ENCODE results near the gene FALEC.
"Not testable (repeated sequence)": the region's sequence is repeated elsewhere in the genome, so short reads cannot be mapped to it uniquely, and the experiment has no call there.

FALEC gene

DNA sequence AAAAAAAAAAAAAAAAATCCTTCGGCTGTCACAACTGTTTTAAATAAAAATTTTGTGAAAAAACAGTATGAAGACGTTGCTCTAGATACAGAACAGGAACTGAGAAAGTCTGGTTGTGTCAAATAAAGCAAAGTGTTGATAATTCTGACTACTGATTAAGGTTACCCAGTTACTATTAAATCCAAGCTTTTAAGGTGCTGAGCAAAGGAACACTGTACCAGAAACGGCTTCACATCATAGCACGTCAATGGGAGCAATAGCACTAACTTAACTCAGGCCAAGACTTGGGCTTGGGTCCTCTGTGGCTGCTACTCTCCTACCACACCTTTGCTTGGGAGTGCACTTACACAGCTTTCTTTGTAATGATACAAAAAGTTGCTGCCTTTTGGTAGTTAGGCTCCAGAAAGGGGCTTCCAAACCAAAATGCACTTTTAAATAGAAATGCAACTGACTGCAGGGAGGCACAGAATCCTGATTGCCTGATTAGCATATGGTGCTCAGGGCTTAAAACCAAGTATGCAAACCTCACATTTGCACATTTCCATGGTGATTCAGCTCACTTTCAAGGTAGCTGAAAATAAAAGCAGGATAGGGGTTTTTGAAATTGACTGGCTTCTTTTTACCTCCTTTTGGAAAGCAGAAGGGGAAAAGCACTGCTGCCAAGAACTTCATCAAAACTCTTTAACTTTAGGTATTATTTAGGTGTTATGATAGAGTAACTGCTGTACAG lies 57.5 kb downstream of the FALEC start:
- no peak for DNase-seq (ENCODE audit: low read depth, low spot score)
- H3K4me3 ChIP-seq (ENCODE audit: insufficient read length, low read depth): no peak overlapping the region
- H3K4me1 ChIP-seq (ENCODE audit: insufficient read depth, insufficient read length): peaks cover 6% of the 10 kb centered on the region
- no peak overlapping the region for H3K9ac ChIP-seq (ENCODE audit: insufficient read length, low read depth)
- TF ChIP-seq YY1 (IDR thresholded peaks at IDR 0.05; ENCODE audit: insufficient read depth, insufficient read length): no peak
- TF ChIP-seq ZNF274 (IDR thresholded peaks at IDR 0.05; ENCODE audit: low read depth, low read length): no peak
- no peak for TF ChIP-seq SUZ12 (IDR thresholded peaks at IDR 0.05; ENCODE audit: extremely low read depth, insufficient read depth, insufficient read length)
- H3K27me3 ChIP-seq (ENCODE audit: insufficient read depth, insufficient read length): no peaks in the 10 kb centered on the region
- H3K36me3 ChIP-seq (ENCODE audit: insufficient read depth, insufficient read length, low read length): peaks cover 60% of the 10 kb centered on the region
- H3K9me3 ChIP-seq (ENCODE audit: insufficient read depth, low read length): no peaks in the 10 kb centered on the region

DNA sequence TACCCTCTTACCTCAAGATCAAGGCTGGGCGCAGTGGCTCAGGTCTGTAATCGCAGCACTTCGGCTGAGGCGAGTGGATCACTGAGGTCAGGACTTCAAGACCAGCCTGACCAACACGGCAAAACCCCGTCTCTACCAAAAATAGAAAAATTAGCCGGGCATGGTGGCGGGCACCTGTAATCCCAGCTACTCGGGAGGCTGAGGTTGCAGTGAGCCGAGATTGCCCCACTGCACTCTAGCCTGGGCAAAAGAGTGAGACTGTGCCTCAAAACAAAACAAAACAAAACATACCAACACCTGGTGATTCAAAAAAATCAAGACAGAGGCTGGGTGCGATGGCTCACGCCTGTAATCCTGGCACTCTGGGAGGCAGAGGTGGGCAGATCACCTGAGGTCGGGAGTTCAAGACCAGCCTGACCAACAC lies 58.1 kb downstream of the FALEC start:
- not testable (repeated sequence) for H3K4me1 ChIP-seq (ENCODE audit: insufficient read depth, insufficient read length); H3K9me3 ChIP-seq (ENCODE audit: insufficient read depth, low read length); H3K27me3 ChIP-seq (ENCODE audit: insufficient read depth, insufficient read length); H3K4me3 ChIP-seq (ENCODE audit: insufficient read length, low read depth); H3K9ac ChIP-seq (ENCODE audit: insufficient read length, low read depth); DNase-seq (ENCODE audit: low read depth, low spot score)
- peaks cover 66% of the 10 kb centered on the region for H3K36me3 ChIP-seq (ENCODE audit: insufficient read depth, insufficient read length, low read length)

DNA sequence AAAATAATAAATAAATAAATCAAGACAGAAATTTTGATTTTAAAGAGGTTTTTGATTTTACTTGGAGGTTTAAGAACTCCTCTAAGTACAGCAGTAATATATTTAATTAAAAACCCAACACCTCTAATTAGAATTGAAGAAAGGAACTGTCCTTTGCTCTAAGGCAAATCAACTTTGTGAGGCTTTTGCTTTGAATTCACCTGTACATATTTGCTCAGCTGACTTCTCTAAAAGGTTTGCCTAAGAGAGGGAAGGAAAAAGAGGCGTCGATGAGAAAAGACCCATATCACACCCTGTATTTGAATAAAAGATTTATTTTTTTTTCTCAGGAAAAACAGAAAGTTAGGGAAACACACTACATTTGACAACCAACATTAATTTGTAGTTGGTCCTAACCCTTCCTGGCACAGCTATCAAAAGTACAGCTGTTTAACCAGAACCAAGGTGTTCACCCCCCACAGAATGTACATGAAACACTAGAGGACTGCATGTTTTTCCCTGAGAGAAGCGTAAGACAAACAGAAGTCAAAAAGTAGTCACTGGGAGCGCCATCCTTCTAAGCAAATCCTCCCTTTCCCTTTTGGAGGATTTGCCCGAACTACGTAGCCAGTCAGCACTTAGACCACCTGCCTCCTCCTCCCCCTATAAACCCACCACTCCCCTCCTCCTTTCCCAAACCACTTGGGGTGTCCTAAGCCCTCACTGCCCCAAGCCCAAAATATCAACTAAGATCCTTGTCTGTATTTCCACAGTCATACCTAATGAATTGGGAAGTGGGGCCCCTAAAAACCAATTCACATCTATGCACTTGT lies 58.9 kb downstream of the FALEC start:
- TF ChIP-seq YY1 (IDR thresholded peaks at IDR 0.05; ENCODE audit: insufficient read depth, insufficient read length): no peak
- TF ChIP-seq SUZ12 (IDR thresholded peaks at IDR 0.05; ENCODE audit: extremely low read depth, insufficient read depth, insufficient read length): no peak
- TF ChIP-seq ZNF274 (IDR thresholded peaks at IDR 0.05; ENCODE audit: low read depth, low read length): no peak
- Histone ChIP-seq H3K36me3 (ENCODE audit: insufficient read depth, insufficient read length, low read length) (peaks cover 70% of the 10 kb centered on the region), H3K27me3 (ENCODE audit: insufficient read depth, insufficient read length) (no peaks in the 10 kb centered on the region), H3K4me3 (ENCODE audit: insufficient read length, low read depth) (peak overlapping the region; percentile 100), H3K9me3 (ENCODE audit: insufficient read depth, low read length) (no peaks in the 10 kb centered on the region), H3K9ac (ENCODE audit: insufficient read length, low read depth) (no peak overlapping the region), H3K4me1 (ENCODE audit: insufficient read depth, insufficient read length) (peaks cover 6% of the 10 kb centered on the region)
- no peak for DNase-seq (ENCODE audit: low read depth, low spot score)

DNA sequence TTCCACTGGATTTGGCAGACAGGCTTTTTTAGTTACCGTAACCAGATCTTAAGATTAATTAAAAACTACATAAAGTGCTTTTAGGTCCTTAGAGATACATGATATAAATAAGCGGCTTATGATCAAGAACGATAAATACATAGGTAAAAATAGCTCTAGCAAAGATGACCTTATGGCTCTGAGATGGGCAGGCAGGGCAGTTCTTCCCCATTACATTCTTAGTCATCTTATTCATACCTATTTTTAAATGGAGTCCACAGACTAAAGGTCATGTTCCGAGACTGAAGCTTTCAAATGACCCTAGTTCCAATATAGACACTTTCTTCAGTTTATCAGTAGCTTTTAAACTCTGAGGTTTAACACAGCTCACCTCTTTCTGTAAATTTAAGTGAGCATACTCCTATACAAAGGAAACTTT lies 59.5 kb downstream of the FALEC start:
- Histone ChIP-seq H3K36me3 (ENCODE audit: insufficient read depth, insufficient read length, low read length) (peaks cover 70% of the 10 kb centered on the region), H3K9ac (ENCODE audit: insufficient read length, low read depth) (no peak overlapping the region), H3K4me1 (ENCODE audit: insufficient read depth, insufficient read length) (peaks cover 5% of the 10 kb centered on the region)

DNA sequence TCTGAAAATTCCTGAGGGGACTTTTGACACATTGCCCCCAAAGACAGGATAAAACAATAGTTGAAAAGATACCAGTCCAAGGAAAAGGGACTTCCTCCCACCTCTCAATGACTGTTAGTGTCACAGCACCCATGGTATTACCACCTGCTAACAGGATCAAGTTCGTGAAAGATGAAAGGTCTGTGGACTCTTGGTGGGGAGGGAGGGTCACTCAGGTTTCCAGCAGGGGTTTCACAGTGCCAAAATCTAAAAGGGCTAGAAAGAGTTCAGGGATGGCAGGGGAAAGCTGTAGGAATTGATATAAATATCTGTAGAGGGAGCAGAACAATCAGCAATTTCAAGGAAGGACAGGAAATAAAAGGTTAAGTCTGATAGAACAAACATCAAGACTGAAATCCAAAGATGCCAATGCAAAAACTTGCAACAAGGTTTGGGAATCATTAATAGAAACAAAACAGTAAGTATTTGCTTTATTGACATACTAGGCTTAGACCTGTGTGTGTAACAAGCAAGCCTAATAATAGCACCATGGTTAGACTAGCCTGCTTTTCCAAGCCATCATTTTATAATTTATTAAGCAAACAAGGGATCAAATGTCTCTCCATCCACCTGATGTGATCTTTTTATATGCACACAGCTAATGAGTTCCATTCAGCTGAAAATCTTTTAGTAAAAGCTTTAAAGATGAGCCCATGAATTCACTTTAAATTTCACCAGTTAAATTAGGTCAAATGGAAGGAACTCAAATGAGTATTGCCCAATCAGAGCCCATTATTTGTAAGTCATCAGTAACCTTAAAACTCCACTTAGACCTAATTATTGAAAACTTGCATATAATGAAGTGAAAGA lies 60.2 kb downstream of the FALEC start:
- no peak for TF ChIP-seq SUZ12 (IDR thresholded peaks at IDR 0.05; ENCODE audit: extremely low read depth, insufficient read depth, insufficient read length)
- no peak for TF ChIP-seq ZNF274 (IDR thresholded peaks at IDR 0.05; ENCODE audit: low read depth, low read length)
- no peak for TF ChIP-seq YY1 (IDR thresholded peaks at IDR 0.05; ENCODE audit: insufficient read depth, insufficient read length)
- no peaks in the 10 kb centered on the region for H3K27me3 ChIP-seq (ENCODE audit: insufficient read depth, insufficient read length)
- H3K36me3 ChIP-seq (ENCODE audit: insufficient read depth, insufficient read length, low read length): peaks cover 70% of the 10 kb centered on the region
- peak overlapping the region; percentile 100 for H3K4me3 ChIP-seq (ENCODE audit: insufficient read length, low read depth)
- no peaks in the 10 kb centered on the region for H3K9me3 ChIP-seq (ENCODE audit: insufficient read depth, low read length)
- H3K4me1 ChIP-seq (ENCODE audit: insufficient read depth, insufficient read length): peaks cover 3% of the 10 kb centered on the region
- H3K9ac ChIP-seq (ENCODE audit: insufficient read length, low read depth): peak overlapping the region; percentile 24
- no peak for DNase-seq (ENCODE audit: low read depth, low spot score)

More for the DNA sequence above, 59.5 kb downstream of the FALEC start:
- TF ChIP-seq YY1 (IDR thresholded peaks at IDR 0.05; ENCODE audit: insufficient read depth, insufficient read length) (no peak), ZNF274 (IDR thresholded peaks at IDR 0.05; ENCODE audit: low read depth, low read length) (no peak), SUZ12 (IDR thresholded peaks at IDR 0.05; ENCODE audit: extremely low read depth, insufficient read depth, insufficient read length) (no peak)
- Histone ChIP-seq H3K27me3 (ENCODE audit: insufficient read depth, insufficient read length) (no peaks in the 10 kb centered on the region), H3K9me3 (ENCODE audit: insufficient read depth, low read length) (no peaks in the 10 kb centered on the region), H3K4me3 (ENCODE audit: insufficient read length, low read depth) (peak overlapping the region; percentile 100)
- no peak for DNase-seq (ENCODE audit: low read depth, low spot score)

DNA sequence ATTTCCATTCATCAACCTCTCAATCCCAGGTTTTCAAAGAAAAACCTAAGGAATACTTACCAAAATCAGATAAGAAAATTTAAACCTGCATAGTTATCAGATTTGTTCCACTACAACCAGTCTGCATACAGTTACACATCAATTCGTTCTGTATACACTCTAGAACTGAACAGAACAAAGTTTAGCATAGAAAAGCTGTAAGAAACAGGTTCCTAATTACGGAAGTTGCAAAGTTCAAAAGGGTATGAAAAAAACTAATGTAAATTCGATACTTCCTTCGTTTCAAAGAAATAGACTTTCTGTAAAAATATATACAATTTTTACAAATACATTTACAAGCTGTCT lies 60.8 kb downstream of the FALEC start:
- Histone ChIP-seq H3K9ac (ENCODE audit: insufficient read length, low read depth) (no peak overlapping the region), H3K27me3 (ENCODE audit: insufficient read depth, insufficient read length) (no peaks in the 10 kb centered on the region), H3K4me1 (ENCODE audit: insufficient read depth, insufficient read length) (peaks cover 3% of the 10 kb centered on the region), H3K9me3 (ENCODE audit: insufficient read depth, low read length) (no peaks in the 10 kb centered on the region), H3K36me3 (ENCODE audit: insufficient read depth, insufficient read length, low read length) (peaks cover 66% of the 10 kb centered on the region), H3K4me3 (ENCODE audit: insufficient read length, low read depth) (peak overlapping the region; percentile 100)
- TF ChIP-seq YY1 (IDR thresholded peaks at IDR 0.05; ENCODE audit: insufficient read depth, insufficient read length) (no peak), ZNF274 (IDR thresholded peaks at IDR 0.05; ENCODE audit: low read depth, low read length) (no peak)
- DNase-seq (ENCODE audit: low read depth, low spot score): no peak
